Neural crest cell (in vitro differentiated cells): ENCODE measurements around the gene CEACAM6. TPM values are rescaled to one million over a fixed set of nuclear protein-coding genes. Genes with fewer than 3 reads are reported as not detected.

Source experiments
- DNase-seq: peaks from one replicate; pipeline ENCODE4 v3.0.0; 2021; ENCODE audit warnings: low read depth, mixed read lengths, low spot score
- H3K27ac Mint-ChIP-seq: one replicate; pipeline ENCODE4 v1.8.0; 2021; ENCODE audit warnings: mild to moderate bottlenecking, mixed read lengths; ENCODE audit not compliant: unreplicated experiment
- H3K27me3 Mint-ChIP-seq: 2 replicates; pipeline ENCODE4 v1.8.0; 2021; ENCODE audit warnings: low read depth, mild to moderate bottlenecking, mixed read lengths
- H3K36me3 Mint-ChIP-seq: 2 replicates; pipeline ENCODE4 v1.8.0; 2021; ENCODE audit warnings: low read depth, mild to moderate bottlenecking, mixed read lengths
- H3K4me1 Mint-ChIP-seq: 2 replicates; pipeline ENCODE4 v1.8.0; 2021; ENCODE audit warnings: mixed read lengths
- H3K4me3 Mint-ChIP-seq: one replicate; pipeline ENCODE4 v1.8.0; 2021; ENCODE audit warnings: mild to moderate bottlenecking, mixed read lengths
- H3K9me3 Mint-ChIP-seq: 2 replicates; pipeline ENCODE4 v1.8.0; 2021; ENCODE audit warnings: mixed read lengths
- CTCF ChIP-seq: fragments of 200-600 bp; sonication (generic); conservative IDR thresholded peaks from 2 replicates; pipeline ENCODE4 v1.5.0; 2021; ENCODE audit warnings: antibody characterized with exemption, mild to moderate bottlenecking
- total RNA-seq: library from RNA; stranded (reverse); gene quantifications from 2 replicates; pipeline ENCODE4 v1.2.1, GENCODE V29; 2021

CEACAM6 gene
- total RNA-seq, 1 donor from 2014 or later: not detected

- no peak overlapping the region for H3K4me3 Mint-ChIP-seq
- no peak for TF ChIP-seq CTCF
- H3K27ac Mint-ChIP-seq: no peak overlapping the region
- no peak for DNase-seq
- no peaks in the 10 kb centered on the region for H3K4me1 Mint-ChIP-seq
- no peaks in the 10 kb centered on the region for H3K27me3 Mint-ChIP-seq
- H3K36me3 Mint-ChIP-seq: no peaks in the 10 kb centered on the region
- H3K9me3 Mint-ChIP-seq: peaks cover 20% of the 10 kb centered on the region
Measured at GRCh38 chr19:41726493-41726892, 28.8 kb upstream of the CEACAM6 start.

DNA sequence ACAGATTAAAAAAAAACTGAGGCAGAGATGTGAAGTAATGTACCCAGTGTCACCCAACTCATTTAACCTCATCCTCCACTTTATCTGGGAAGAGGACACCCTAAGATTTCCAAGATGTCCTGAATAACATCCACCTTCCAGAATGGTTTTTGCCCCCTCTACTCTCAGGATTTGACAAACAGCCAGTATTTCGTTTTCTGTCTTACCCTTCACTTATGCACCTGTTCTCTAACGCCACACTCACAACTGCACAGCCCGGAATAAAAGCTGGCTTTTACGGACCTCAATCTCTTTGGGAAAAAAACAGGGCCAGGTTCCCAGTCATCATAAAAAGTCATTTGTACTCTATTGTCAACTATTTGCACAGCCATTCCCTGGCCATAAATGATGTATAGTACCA is 21.2 kb upstream of the CEACAM6 start:
- H3K36me3 Mint-ChIP-seq: no peaks in the 10 kb centered on the region
- no peak for TF ChIP-seq CTCF
- H3K4me3 Mint-ChIP-seq: no peak overlapping the region
- H3K27ac Mint-ChIP-seq: no peak overlapping the region
- H3K9me3 Mint-ChIP-seq: peaks cover 3% of the 10 kb centered on the region
- no peaks in the 10 kb centered on the region for H3K4me1 Mint-ChIP-seq
- H3K27me3 Mint-ChIP-seq: peaks cover 2% of the 10 kb centered on the region
- no peak for DNase-seq

GRCh38 chr19:41734585-41734984 is 20.7 kb upstream of the CEACAM6 start:
- H3K9me3 Mint-ChIP-seq: peaks cover 3% of the 10 kb centered on the region
- H3K27ac Mint-ChIP-seq: no peak overlapping the region
- peaks cover 2% of the 10 kb centered on the region for H3K27me3 Mint-ChIP-seq
- H3K4me1 Mint-ChIP-seq: no peaks in the 10 kb centered on the region
- no peak for DNase-seq
- no peak overlapping the region for H3K4me3 Mint-ChIP-seq
- H3K36me3 Mint-ChIP-seq: no peaks in the 10 kb centered on the region
- TF ChIP-seq CTCF: no peak

GRCh38 chr19:41735071-41735600 is 20.2 kb upstream of the CEACAM6 start:
- Mint-ChIP-seq H3K4me1 (no peaks in the 10 kb centered on the region), H3K9me3 (peaks cover 5% of the 10 kb centered on the region), H3K27me3 (peaks cover 2% of the 10 kb centered on the region), H3K36me3 (no peaks in the 10 kb centered on the region), H3K4me3 (no peak overlapping the region), H3K27ac (no peak overlapping the region)
- TF ChIP-seq CTCF: no peak
- DNase-seq: no peak

DNA sequence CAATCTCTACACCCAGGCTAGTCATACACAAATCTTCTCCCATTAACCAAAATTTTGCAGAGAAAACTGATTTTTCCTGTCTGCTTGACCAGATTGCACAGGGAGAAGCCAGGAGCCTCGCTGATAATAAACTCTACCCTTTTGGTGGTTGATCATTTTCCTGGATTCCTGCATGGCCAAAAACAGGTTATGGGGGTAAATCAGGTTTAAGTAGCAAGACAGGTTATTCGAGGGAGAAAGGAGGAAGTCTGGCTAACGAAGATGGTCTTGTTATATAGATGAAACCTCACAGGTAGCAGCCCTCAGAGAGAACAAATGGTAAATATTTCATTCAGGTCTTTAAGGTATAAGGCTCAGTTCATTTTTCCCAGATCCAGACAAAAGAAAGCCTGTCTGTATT is 16.0 kb upstream of the CEACAM6 start:
- TF ChIP-seq CTCF: no peak
- Mint-ChIP-seq H3K9me3 (peaks cover 5% of the 10 kb centered on the region), H3K36me3 (no peaks in the 10 kb centered on the region)

More for the DNA sequence above, 16.0 kb upstream of the CEACAM6 start:
- no peak overlapping the region for H3K27ac Mint-ChIP-seq
- H3K27me3 Mint-ChIP-seq: peaks cover 4% of the 10 kb centered on the region
- no peak for DNase-seq
- H3K4me3 Mint-ChIP-seq: no peak overlapping the region
- no peaks in the 10 kb centered on the region for H3K4me1 Mint-ChIP-seq
